T-helper 1 cell treated with Interleukin-12 subunit alpha and Interleukin-12 subunit beta and Interleukin-4 antibody, amounts not matched to agents 30 μg/mL and 1 μg/mL, for 36 hours (primary cell): Measurements from ENCODE around the gene IL4.

Experiments used
- H3K27ac Mint-ChIP-seq: one replicate; pipeline ENCODE4 v1.8.0; 2021; ENCODE audit warnings: mild to moderate bottlenecking, mixed read lengths
- H3K27me3 Mint-ChIP-seq: one replicate; pipeline ENCODE4 v1.8.0; 2021; ENCODE audit warnings: low read depth, mixed read lengths
- H3K36me3 Mint-ChIP-seq: one replicate; pipeline ENCODE4 v1.8.0; 2021; ENCODE audit warnings: low read depth, mixed read lengths
- H3K4me1 Mint-ChIP-seq: one replicate; pipeline ENCODE4 v1.8.0; 2021; ENCODE audit warnings: low read depth, mixed read lengths
- H3K4me3 Mint-ChIP-seq: one replicate; pipeline ENCODE4 v1.8.0; 2021; ENCODE audit warnings: mild to moderate bottlenecking, moderate library complexity, mixed read lengths
- H3K9me3 Mint-ChIP-seq: one replicate; pipeline ENCODE4 v1.8.0; 2021; ENCODE audit warnings: mixed read lengths

Gene IL4

DNA sequence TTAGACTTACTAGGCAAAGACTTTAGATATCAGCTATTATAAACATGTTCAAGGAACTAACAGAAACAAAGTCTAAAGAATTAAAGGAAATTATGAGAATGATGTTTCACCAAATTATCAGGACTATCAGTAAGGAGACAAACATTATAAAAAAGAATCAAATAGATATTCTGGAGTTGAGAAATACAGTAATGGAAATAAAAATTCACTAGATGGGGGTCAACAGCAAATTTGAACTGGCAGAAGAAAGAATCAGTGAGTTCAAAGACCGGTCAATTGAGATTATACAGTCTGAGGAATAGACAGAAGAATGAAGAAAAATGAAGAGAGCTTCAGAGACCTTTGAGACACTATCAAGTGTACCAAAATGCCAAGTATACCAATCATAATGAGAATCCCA, 25.4 kb upstream of the IL4 start:
- H3K27me3 Mint-ChIP-seq: peaks cover 1% of the 10 kb centered on the region
- H3K36me3 Mint-ChIP-seq: peaks cover 40% of the 10 kb centered on the region
- H3K4me3 Mint-ChIP-seq: no peak overlapping the region
- H3K4me1 Mint-ChIP-seq: peaks cover 14% of the 10 kb centered on the region
- H3K9me3 Mint-ChIP-seq: peaks cover 15% of the 10 kb centered on the region
- H3K27ac Mint-ChIP-seq: no peak overlapping the region

DNA sequence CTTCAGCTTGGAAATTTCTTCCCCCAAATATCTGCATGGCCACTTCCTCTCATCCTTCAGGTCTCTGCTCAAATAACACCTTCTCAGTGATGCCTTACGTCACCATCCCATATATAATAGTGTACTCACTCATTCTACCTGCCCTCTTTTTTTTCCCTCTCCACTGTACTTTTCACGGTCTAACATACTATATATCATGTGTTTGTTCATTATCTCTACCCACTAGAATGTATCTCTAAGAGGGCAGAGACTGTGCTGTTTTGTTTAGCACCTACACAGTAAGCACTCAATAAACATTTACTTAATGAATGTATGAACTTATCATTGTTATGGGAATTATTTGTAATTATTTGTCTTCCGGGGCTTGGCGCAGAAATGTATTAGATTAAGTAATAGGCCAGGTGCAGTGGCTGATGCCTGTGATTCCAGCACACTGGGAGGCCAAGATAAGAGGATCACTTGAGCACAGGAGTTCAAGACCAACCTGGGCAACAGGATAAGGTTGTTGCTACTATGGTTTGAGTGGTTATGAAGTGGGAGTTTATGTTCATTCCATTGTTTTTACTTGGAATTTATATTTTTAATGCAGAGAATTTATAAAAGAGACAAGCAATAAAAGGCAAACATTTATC, 21.8 kb upstream of the IL4 start:
- Mint-ChIP-seq H3K4me3 (no peak overlapping the region), H3K4me1 (peaks cover 8% of the 10 kb centered on the region), H3K27ac (no peak overlapping the region), H3K27me3 (peaks cover 23% of the 10 kb centered on the region), H3K36me3 (peaks cover 23% of the 10 kb centered on the region), H3K9me3 (peaks cover 15% of the 10 kb centered on the region)

DNA sequence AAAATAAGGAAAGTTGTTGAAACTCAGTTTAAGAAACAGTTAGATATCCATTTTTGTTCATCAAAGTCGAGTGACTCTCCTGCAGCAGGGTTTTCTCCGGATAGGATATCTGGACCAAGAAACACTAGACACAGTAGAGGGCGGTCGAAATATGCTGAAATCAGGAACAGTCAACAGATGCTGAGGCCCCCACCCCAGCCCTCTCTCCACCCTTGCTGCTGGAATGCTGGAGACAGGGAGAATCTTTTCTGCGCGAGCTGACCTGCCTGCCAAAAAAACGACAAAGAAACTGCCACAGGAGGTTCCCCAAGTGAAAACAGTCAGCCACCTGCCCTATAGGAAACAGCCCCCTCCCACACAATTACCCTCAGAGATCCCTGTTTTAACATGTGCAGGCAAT, 20.1 kb upstream of the IL4 start:
- H3K27me3 Mint-ChIP-seq: peaks cover 23% of the 10 kb centered on the region
- peaks cover 20% of the 10 kb centered on the region for H3K4me1 Mint-ChIP-seq
- H3K36me3 Mint-ChIP-seq: peaks cover 8% of the 10 kb centered on the region
- H3K27ac Mint-ChIP-seq: no peak overlapping the region
- H3K9me3 Mint-ChIP-seq: peaks cover under 1% of the 10 kb centered on the region
- H3K4me3 Mint-ChIP-seq: no peak overlapping the region

DNA sequence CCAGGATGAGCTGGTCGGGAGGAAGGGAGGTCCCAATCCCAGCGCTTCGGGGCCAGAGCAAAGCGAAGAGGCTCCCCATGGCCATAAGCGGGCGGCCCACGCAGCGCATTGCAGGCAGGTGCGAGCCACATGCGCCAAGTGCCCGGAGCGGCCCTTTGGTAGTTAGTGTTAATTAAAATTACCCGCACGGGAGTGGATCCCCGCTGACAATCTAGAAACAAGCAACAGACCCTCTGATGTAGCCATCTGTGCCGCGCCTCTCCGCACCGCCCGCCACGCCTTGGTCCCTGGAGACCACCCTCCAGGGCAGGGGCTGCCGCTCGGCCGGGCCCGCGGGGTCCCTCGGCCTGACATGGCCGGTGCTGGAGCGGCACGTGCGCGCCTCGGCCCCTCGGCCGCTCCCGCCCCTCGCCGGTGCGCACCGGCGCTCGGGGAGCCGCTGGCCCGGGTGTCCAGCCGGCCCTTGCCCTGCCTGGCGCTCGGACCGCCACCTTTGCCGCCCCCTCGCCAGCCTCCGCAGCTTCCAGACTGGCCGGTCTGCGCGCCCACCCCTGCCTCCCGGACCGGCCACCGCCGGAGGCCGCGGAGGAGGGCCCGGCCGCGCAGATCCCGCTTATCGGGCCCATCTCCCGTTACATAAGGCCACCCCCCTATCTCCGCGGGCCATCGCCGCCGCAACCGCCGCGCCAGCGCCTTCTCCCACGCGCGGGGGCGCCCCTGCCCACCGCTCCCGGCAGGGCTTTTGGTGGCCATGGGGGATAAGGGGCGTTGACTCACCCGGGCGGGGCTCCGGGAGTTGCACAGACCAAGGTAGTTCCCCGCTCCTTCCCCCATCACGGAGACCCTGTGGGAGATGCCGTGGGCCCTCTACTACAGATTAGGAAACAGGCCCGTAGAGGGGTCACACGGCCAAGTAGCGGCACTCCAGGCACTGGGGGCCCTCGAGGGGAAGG, 17.7 kb upstream of the IL4 start:
- Mint-ChIP-seq H3K27me3 (peaks cover 23% of the 10 kb centered on the region), H3K36me3 (peaks cover 7% of the 10 kb centered on the region), H3K4me1 (peaks cover 33% of the 10 kb centered on the region), H3K27ac (peak overlapping the region; percentile 85), H3K4me3 (peak overlapping the region; percentile 67), H3K9me3 (no peaks in the 10 kb centered on the region)

DNA sequence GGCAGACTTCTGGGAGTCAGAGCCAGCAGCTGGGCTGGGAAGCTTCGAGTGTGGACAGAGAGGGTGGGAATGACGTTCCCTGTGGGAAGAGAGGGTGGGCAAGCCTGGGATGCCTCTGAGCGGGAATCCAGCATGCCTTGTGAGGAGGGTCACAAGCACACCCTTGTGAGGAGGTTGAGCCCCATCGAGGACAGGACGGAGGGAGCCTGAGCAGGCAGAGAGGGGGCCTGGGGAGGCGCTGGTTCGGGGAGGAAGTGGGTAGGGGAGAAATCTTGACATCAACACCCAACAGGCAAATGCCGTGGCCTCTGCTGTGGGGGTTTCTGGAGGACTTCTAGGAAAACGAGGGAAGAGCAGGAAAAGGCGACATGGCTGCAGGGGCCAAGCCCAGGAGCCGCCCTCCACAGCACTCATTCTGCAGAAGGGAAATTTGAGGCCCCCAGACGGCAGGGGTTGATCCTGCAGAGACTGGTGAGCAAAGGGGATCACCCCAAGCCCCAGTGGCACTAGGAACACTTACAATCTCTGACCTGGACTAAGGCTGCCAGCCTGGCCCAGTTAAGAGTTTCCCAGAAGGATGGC, 16.9 kb upstream of the IL4 start:
- Mint-ChIP-seq H3K27me3 (peaks cover 23% of the 10 kb centered on the region), H3K36me3 (peaks cover 4% of the 10 kb centered on the region), H3K9me3 (no peaks in the 10 kb centered on the region), H3K27ac (peak overlapping the region; percentile 85), H3K4me1 (peaks cover 38% of the 10 kb centered on the region), H3K4me3 (peak overlapping the region; percentile 67)

DNA sequence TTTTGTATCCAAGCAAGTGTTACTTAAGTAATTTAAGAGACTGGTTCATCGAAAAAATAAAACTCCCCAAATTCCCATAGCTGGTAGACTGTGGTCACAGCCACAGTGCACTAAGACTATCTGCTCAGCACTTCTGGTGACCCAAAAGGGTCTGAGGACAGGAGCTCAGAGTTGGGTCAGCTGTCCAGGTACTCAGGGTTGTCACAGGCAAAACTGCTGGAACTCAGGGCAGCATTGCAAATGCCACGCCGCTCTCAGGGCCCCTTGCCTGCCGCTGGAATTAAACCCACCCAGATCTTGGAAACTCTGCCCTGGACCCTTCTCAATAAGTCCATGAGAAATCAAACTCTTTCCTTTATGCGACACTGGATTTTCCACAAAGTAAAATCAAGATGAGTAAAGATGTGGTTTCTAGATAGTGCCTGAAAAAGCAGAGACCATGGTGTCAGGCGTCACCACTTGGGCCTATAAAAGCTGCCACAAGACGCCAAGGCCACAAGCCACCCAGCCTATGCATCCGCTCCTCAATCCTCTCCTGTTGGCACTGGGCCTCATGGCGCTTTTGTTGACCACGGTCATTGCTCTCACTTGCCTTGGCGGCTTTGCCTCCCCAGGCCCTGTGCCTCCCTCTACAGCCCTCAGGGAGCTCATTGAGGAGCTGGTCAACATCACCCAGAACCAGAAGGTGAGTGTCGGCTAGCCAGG, 16.0 kb upstream of the IL4 start, which contains the start of gene IL13:
Gene IL13, plus strand, starts transcription at position 498 of the 705 bp plus-strand sequence. Its CDS starts 14 bp downstream, at position 512.
- Mint-ChIP-seq H3K27ac (peak within 1 kb of the TSS; percentile 85), H3K4me3 (peak within 1 kb of the TSS; percentile 67), H3K4me1 (peaks cover 44% of the 10 kb centered on the region), H3K9me3 (no peaks in the 10 kb centered on the region), H3K36me3 (peaks cover 4% of the 10 kb centered on the region), H3K27me3 (peaks cover 23% of the 10 kb centered on the region)

DNA sequence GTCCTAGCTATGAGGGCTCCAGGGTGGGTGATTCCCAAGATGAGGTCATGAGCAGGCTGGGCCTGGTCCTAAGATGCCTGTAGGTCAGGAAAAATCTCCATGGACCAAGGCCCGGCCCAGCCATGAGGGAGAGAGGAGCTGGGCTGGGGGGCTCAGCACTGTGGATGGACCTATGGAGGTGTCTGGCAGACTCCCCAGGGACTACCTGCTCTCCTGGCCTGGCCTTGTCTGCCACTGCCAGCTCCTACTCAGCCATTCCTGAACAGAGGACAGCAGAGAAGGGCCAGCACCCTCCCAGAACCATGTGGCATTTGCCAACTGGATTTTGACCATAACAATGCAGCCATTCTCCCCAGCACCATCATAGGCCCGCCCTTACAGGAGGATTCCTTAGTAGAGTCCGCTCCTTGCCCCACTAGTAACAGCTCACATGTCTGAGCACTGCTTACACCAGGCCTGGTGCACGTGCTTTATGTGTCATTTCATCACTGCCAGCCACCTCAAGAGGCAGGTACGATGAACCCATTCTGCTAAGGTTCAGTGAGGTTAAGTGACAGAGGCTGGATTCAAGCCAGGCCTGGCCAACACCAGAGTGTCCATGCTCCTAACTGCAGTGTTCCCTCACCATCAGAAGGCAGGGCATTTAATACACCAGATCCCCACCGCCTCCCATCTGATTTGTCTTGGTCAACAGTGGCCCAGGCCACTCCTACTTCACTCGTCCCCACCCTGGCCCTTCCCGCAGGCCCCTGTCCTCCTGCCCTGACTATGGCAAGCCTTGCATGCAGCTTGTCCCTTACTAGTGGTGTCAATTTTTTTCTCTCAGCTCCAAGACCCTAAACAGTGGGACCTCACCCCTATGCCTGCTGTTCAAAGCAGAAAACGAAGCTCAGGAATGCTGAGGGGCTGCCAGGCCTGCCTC, 15.1 kb upstream of the IL4 start:
- Mint-ChIP-seq H3K4me1 (peaks cover 51% of the 10 kb centered on the region), H3K36me3 (peaks cover 2% of the 10 kb centered on the region), H3K27me3 (peaks cover 19% of the 10 kb centered on the region), H3K4me3 (peak overlapping the region; percentile 24), H3K27ac (peak overlapping the region; percentile 23), H3K9me3 (no peaks in the 10 kb centered on the region)

DNA sequence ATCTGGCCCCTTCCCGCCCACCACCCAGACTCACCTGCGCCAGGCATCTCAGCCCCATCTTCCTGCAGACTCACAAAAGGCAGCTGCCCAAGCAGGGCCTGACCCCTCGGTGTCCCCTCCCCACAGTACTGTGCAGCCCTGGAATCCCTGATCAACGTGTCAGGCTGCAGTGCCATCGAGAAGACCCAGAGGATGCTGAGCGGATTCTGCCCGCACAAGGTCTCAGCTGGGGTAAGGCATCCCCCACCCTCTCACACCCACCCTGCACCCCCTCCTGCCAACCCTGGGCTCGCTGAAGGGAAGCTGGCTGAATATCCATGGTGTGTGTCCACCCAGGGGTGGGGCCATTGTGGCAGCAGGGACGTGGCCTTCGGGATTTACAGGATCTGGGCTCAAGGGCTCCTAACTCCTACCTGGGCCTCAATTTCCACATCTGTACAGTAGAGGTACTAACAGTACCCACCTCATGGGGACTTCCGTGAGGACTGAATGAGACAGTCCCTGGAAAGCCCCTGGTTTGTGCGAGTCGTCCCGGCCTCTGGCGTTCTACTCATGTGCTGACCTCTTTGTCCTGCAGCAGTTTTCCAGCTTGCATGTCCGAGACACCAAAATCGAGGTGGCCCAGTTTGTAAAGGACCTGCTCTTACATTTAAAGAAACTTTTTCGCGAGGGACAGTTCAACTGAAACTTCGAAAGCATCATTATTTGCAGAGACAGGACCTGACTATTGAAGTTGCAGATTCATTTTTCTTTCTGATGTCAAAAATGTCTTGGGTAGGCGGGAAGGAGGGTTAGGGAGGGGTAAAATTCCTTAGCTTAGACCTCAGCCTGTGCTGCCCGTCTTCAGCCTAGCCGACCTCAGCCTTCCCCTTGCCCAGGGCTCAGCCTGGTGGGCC, 13.9 kb upstream of the IL4 start:
- Mint-ChIP-seq H3K9me3 (no peaks in the 10 kb centered on the region), H3K36me3 (peaks cover 2% of the 10 kb centered on the region), H3K4me3 (peak overlapping the region; percentile 14), H3K27ac (peak overlapping the region; percentile 52), H3K4me1 (peaks cover 58% of the 10 kb centered on the region), H3K27me3 (peaks cover 8% of the 10 kb centered on the region)

DNA sequence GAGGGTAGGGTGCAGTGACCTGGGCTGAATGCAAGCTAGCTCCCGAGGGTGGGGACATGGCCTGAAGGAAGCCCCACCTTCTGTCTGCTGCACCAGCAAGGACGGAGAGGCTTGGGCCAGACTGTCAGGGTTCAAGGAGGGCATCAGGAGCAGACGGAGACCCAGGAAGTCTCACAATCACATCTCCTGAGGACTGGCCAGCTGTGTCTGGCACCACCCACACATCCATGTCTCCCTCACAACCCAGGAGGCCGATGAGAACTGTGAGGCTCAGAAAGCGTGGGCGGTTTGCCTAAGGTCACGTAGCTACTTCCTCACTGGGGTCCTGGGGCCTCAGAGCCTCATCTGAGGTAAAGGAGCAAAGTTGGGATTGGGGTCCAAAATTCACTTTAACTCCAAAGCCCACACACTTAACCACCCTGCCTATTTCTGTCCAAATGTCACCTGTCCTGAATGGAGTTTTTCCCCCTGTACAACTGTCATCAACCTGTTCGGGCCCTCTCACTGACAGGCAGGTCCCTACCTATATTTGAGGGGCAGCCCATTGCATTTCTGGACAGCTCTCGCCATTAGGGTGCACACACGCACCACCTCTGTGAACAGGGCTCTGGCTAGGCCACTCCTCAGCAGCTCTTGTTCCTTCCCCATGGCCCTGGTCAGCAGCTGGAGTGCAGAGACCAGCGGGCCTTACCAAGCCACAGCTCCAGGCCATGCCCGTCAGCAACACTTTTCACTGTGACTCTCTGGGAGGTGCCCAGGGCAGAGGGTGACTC, 12.4 kb upstream of the IL4 start:
- Mint-ChIP-seq H3K4me1 (peaks cover 62% of the 10 kb centered on the region), H3K27me3 (peaks cover 6% of the 10 kb centered on the region), H3K4me3 (no peak overlapping the region), H3K9me3 (no peaks in the 10 kb centered on the region), H3K27ac (peak overlapping the region; percentile 93), H3K36me3 (peaks cover 2% of the 10 kb centered on the region)

DNA sequence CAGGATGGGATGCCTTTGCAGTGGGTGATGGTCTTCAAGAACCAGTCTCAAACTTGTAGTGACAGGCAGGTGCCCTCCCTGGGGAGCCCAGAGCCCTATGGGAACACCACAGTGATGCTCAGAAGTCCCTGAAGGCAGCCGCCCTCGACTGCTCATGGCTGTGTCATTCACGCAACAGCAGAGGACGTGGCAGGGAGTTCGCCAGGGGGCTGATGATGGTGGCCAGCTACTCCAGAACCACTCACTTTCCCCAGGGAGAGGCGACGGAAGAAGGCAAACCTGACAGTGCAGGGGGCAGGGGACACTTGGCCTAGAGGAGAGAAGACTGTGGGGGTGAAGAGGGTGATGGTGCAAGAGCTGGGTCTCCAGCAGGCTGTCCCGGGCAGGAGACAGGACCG, 11.8 kb upstream of the IL4 start:
- Mint-ChIP-seq H3K27me3 (no peaks in the 10 kb centered on the region), H3K9me3 (no peaks in the 10 kb centered on the region), H3K4me3 (no peak overlapping the region), H3K27ac (peak overlapping the region; percentile 93), H3K4me1 (peaks cover 62% of the 10 kb centered on the region), H3K36me3 (peaks cover 2% of the 10 kb centered on the region)

DNA sequence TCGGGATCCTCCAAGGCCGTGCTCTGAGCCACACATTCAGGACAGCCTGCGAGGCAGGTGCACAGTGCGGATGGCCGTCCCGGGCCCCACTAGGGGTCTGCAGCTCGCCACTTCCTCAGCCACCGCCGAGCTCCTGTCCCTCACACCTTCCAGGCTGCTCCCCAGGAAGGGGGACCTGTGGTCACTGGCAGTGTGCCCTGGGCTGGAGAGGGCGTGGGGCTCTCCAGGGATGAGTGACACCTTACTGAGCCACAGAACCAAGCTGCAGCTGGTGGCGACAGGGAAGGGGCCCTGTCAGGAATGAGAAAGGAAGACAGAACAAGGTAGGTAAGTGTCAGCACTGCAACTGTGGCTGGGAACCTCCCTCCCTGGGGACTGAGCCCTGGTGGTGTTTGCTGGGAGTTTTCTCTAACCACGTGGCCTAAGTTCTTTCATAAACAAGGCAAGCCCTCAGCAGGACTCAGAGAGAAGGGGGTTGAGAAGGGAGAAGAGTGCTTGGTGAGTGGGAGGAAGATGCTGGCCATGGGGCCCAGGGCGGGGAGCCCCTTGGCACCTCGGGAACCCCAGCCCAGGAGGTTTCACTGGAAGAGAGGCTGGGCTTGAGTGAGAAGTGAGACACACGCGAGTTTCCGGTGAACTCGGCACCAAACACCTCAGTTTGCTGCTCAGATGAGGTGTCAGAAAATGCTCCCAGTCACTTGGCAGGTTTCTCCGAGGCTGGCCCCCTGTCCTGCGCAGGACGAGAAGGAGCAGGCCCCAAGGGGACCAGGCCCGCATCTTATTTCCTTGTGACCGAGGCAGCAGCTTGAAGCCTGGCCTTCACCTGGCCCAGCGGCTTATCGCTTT, 10.6 kb upstream of the IL4 start:
- no peaks in the 10 kb centered on the region for H3K9me3 Mint-ChIP-seq
- peaks cover 57% of the 10 kb centered on the region for H3K4me1 Mint-ChIP-seq
- H3K27me3 Mint-ChIP-seq: no peaks in the 10 kb centered on the region
- peak overlapping the region; percentile 21 for H3K4me3 Mint-ChIP-seq
- H3K27ac Mint-ChIP-seq: peak overlapping the region; percentile 93
- H3K36me3 Mint-ChIP-seq: peaks cover 3% of the 10 kb centered on the region
